Lung (tissue), 12 donors: Measurements from ENCODE around the gene ANTXR2. TPM values are rescaled to one million over a fixed set of nuclear protein-coding genes. Genes with fewer than 3 reads are reported as not detected.

ENCODE experiments used
- ATAC-seq: fragments of 200-7000 bp; cut with Tn5 transposase; one replicate; pipeline ENCODE4 v1.9.1; 2020; ENCODE audit warnings: moderate number of reproducible peaks; ENCODE audit not compliant: insufficient read depth, low FRiP score
- DNase-seq, 3 donors: peaks; one replicate each; pipeline ENCODE4 v3.0.0-alpha.2; 2013 to 2017
- H3K27ac ChIP-seq, 2 donors: one replicate each; pipeline ENCODE4 v1.5.1; 2013; ENCODE audit warnings: mild to moderate bottlenecking in 2 of 2, moderate library complexity in 2 of 2, control low read depth in 1 of 2, inconsistent platforms in 1 of 2, low read depth in 1 of 2, low read length in 1 of 2
- H3K27me3 ChIP-seq, 3 donors: one replicate each; pipeline ENCODE4 v1.5.1; 2013; ENCODE audit warnings: low read length in 2 of 3; ENCODE audit not compliant: control insufficient read depth in 3 of 3, insufficient read depth in 3 of 3
- H3K36me3 ChIP-seq, 4 donors: one replicate each; pipeline ENCODE4 v1.5.1; 2013; ENCODE audit warnings: low read length in 4 of 4, mild to moderate bottlenecking in 1 of 4, moderate library complexity in 1 of 4; ENCODE audit not compliant: control insufficient read depth in 4 of 4, insufficient read depth in 4 of 4
- H3K4me1 ChIP-seq, 5 donors: one replicate each; pipeline ENCODE4 v1.5.1; 2013; ENCODE audit warnings: low read length in 5 of 5, mild to moderate bottlenecking in 2 of 5, moderate library complexity in 1 of 5; ENCODE audit not compliant: control insufficient read depth in 5 of 5, insufficient read depth in 5 of 5
- H3K4me3 ChIP-seq: one replicate; pipeline ENCODE4 v1.5.1; 2013; ENCODE audit warnings: mild to moderate bottlenecking, control low read depth, moderate library complexity
- H3K9ac ChIP-seq, 2 donors: one replicate each; pipeline ENCODE4 v1.5.1; 2013; ENCODE audit warnings: low read length in 2 of 2, control low read depth in 1 of 2; ENCODE audit not compliant: insufficient read depth in 1 of 2
- H3K9me3 ChIP-seq, 4 donors: one replicate each; pipeline ENCODE4 v1.5.1; 2013; ENCODE audit warnings: low read length in 3 of 4, mild to moderate bottlenecking in 1 of 4, moderate library complexity in 1 of 4; ENCODE audit not compliant: control insufficient read depth in 4 of 4, insufficient read depth in 3 of 4
- CTCF ChIP-seq: IDR thresholded peaks from 2 replicates; pipeline ENCODE4 v1.5.1; 2012; ENCODE audit warnings: mild to moderate bottlenecking; ENCODE audit errors: control extremely low read depth, extremely low read depth
- WGBS, 2 donors: extraction: QIAGEN DNeasy Blood & Tissue Kit; methylation state at CpG; one replicate each; pipeline ENCODE4 v1.1.7; 2013; 5-methylcytosine and 5-hydroxymethylcytosine counted together
- polyA plus RNA-seq, 2 donors: library from polyadenylated mRNA; stranded (reverse); fragments of 200-250 nt; gene quantifications; one replicate each; pipeline ENCODE4 v1.2.1, GENCODE V29; 2013
- total RNA-seq, 2 donors: library from RNA; depleted of rRNA in 1 of 2; stranded (reverse); fragments of >200 nt in 1 of 2; gene quantifications; one replicate each; pipeline ENCODE4 v1.2.1, GENCODE V29; 2014 to 2021
- donor health status: control.
- donor health status: control.
- donor health status: Bipolar disorder and iron deficiency.
- donor health status: healthy.
- donor health status: DM: yes; HTN: yes; CAD: no.

Gene ANTXR2
- total and polyA plus RNA-seq, 4 donors = 4.8 to 47.2 (median 28.6) TPM

GRCh38 chr4:79964400-79965211 lies 108.4 kb downstream of the ANTXR2 start:
- 83 to 87% methylated on average over 60 of the region's 60 CpGs for WGBS, 2 donors
- peak; percentile 52 to 62 (median 61) for DNase-seq
- H3K4me1 ChIP-seq = peaks cover 0 to 5% (median 0%) of the 10 kb centered on the region in 5 donors
- no peak for TF ChIP-seq CTCF
- peaks cover 0 to 7% (median 0%) of the 10 kb centered on the region in 4 donors for H3K9me3 ChIP-seq
- H3K27me3 ChIP-seq = peaks cover 0 to 6% (median 0%) of the 10 kb centered on the region in 3 donors
- no peak for ATAC-seq
- peaks cover 0 to 10% (median 2%) of the 10 kb centered on the region in 4 donors for H3K36me3 ChIP-seq
- H3K4me3 ChIP-seq = no peak overlapping the region
- no peak overlapping the region for H3K27ac ChIP-seq
- peak overlapping the region in 1 of 2 donors; percentile 11 for H3K9ac ChIP-seq

DNA sequence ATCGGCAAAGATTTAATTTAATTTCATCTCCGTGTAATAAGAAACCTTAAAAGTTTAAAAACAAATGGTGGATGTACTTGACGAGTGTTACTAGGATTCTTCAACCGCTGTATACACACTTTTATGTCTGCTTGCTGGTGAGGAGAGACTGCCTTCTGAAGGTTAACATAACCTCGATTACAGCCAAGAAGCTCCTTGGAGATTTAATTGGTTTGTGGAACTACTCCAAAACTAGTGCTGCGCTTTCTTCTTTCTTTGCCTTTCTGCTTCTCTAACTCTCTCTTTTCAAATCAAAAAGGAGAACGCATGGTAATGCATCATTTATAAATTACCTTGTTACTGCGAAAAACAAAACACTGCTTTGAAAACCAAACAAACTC lies 109.0 kb downstream of the ANTXR2 start:
- Histone ChIP-seq H3K36me3 (peaks cover 0 to 10% (median 2%) of the 10 kb centered on the region in 4 donors), H3K27ac (no peak overlapping the region), H3K27me3 (peaks cover 0 to 6% (median 0%) of the 10 kb centered on the region in 3 donors), H3K9ac (no peak overlapping the region), H3K4me3 (no peak overlapping the region), H3K9me3 (peaks cover 0 to 7% (median 0%) of the 10 kb centered on the region in 4 donors), H3K4me1 (peaks cover 0 to 5% (median 0%) of the 10 kb centered on the region in 5 donors)
- TF ChIP-seq CTCF = no peak
- 92 to 94% methylated on average over 8 of the region's 8 CpGs for WGBS, 2 donors
- DNase-seq = peak in 1 of 3 donors; percentile 7
- no peak for ATAC-seq

GRCh38 chr4:79959652-79960051 lies 113.4 kb downstream of the ANTXR2 start:
- Histone ChIP-seq H3K27ac (no peak overlapping the region), H3K9me3 (peaks cover 0 to 4% (median 0%) of the 10 kb centered on the region in 4 donors), H3K4me3 (no peak overlapping the region), H3K9ac (no peak overlapping the region), H3K36me3 (peaks cover 0 to 7% (median under 1%) of the 10 kb centered on the region in 4 donors), H3K4me1 (peaks cover 0 to 4% (median 0%) of the 10 kb centered on the region in 5 donors), H3K27me3 (peaks cover 0 to 6% (median 0%) of the 10 kb centered on the region in 3 donors)
- no peak for TF ChIP-seq CTCF
- DNase-seq (no peak), ATAC-seq (no peak)
- 96 to 99% methylated on average over 7 of the region's 7 CpGs for WGBS, 2 donors
